Nephron progenitor cell (in vitro differentiated cells): ENCODE results near the gene CRACDL.

Experiments used
- DNase-seq: peaks from one replicate; pipeline ENCODE4 v3.0.0; 2021
- H3K27ac Mint-ChIP-seq: 2 replicates; pipeline ENCODE4 v1.8.0; 2021; ENCODE audit warnings: mild to moderate bottlenecking, moderate library complexity, mixed read lengths
- H3K27me3 Mint-ChIP-seq: 2 replicates; pipeline ENCODE4 v1.8.0; 2021; ENCODE audit warnings: mild to moderate bottlenecking, low read depth, mixed read lengths; ENCODE audit not compliant: poor library complexity
- H3K36me3 Mint-ChIP-seq: 2 replicates; pipeline ENCODE4 v1.8.0; 2021; ENCODE audit warnings: low read depth, mixed read lengths
- H3K4me1 Mint-ChIP-seq: 2 replicates; pipeline ENCODE4 v1.8.0; 2021; ENCODE audit warnings: mixed read lengths
- H3K4me3 Mint-ChIP-seq: 2 replicates; pipeline ENCODE4 v1.8.0; 2021; ENCODE audit warnings: mild to moderate bottlenecking, moderate library complexity, mixed read lengths
- H3K9me3 Mint-ChIP-seq: 2 replicates; pipeline ENCODE4 v1.8.0; 2021; ENCODE audit warnings: mild to moderate bottlenecking, moderate library complexity, mixed read lengths
- TF ChIP-seq, protein P1 (sequence below): fragments of 200-600 bp; sonication (generic); IDR thresholded peaks from 2 replicates; pipeline ENCODE4 v1.5.0; 2021; ENCODE audit warnings: antibody characterized with exemption

The CRACDL gene

DNA sequence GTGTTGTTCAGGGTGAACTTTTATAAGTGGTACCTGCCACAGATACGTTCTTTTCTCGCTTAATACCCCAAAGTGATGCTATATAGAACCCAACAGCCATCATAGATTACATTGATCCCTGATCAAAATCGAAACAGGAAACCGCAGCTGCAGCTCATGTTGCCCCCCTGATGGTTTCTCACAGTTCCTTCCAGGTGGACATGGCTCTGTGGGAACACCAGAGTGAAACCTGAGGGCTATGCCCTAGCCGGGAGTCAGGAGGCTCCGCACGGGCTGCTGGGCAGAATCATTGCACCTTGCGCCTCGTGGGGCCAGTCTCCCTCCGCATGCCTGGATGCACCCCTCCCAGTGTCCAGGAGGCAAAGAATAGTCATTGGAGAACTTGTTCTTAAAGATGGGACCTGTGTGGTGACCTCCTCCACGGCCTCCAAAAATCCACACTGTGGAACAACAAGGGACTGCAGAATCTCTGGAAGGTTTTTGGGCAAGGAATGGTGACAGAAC lies 61.8 kb downstream of the CRACDL start:
- H3K27ac Mint-ChIP-seq: no peak overlapping the region
- TF ChIP-seq, protein P1, sequence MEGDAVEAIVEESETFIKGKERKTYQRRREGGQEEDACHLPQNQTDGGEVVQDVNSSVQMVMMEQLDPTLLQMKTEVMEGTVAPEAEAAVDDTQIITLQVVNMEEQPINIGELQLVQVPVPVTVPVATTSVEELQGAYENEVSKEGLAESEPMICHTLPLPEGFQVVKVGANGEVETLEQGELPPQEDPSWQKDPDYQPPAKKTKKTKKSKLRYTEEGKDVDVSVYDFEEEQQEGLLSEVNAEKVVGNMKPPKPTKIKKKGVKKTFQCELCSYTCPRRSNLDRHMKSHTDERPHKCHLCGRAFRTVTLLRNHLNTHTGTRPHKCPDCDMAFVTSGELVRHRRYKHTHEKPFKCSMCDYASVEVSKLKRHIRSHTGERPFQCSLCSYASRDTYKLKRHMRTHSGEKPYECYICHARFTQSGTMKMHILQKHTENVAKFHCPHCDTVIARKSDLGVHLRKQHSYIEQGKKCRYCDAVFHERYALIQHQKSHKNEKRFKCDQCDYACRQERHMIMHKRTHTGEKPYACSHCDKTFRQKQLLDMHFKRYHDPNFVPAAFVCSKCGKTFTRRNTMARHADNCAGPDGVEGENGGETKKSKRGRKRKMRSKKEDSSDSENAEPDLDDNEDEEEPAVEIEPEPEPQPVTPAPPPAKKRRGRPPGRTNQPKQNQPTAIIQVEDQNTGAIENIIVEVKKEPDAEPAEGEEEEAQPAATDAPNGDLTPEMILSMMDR: no peak
- peaks cover 2% of the 10 kb centered on the region for H3K27me3 Mint-ChIP-seq
- no peaks in the 10 kb centered on the region for H3K36me3 Mint-ChIP-seq
- H3K4me3 Mint-ChIP-seq: no peak overlapping the region
- H3K4me1 Mint-ChIP-seq: peaks cover 32% of the 10 kb centered on the region
- no peaks in the 10 kb centered on the region for H3K9me3 Mint-ChIP-seq
- DNase-seq: no peak

DNA sequence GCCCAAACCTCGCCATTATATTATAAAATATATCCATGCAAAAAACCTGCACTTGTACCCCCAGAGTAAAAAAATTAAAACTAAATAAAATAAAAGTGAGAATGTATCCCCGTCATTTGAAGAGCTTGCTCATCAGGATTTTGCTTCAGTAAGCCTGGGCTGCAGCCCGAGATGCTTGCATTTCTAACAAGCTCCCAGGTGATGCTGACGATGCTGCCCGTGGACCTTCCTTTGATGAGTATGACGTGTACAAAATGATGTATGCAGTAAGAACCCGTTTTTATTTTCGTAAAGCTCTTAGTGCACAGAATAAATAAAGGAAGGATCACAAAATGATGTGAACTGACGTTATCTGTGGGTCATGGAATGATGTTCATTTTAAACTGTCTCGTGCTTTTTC lies 63.5 kb downstream of the CRACDL start:
- Mint-ChIP-seq H3K9me3 (no peaks in the 10 kb centered on the region), H3K27me3 (peaks cover 3% of the 10 kb centered on the region), H3K4me1 (peaks cover 42% of the 10 kb centered on the region), H3K36me3 (no peaks in the 10 kb centered on the region), H3K27ac (no peak overlapping the region), H3K4me3 (no peak overlapping the region)
- TF ChIP-seq, protein P1: no peak
- DNase-seq: no peak

DNA sequence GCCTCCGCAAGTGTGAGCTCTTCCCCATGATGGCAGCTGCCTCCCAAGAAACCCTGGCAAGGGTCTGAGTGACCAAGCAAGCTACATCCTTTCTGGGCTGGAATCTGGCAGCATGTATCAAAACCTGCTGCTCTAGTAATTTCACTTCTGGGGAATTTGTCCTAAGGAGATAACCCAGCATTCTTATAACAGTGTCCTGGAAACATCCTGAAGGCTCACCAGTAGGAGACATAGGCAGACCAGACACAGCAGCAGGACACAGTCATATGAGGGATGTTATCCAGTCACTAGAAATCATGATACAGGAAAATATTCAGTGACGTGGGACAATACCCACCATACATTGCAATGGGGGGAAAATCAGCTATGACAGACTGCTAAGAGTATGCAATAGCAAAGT lies 64.5 kb downstream of the CRACDL start:
- Mint-ChIP-seq H3K27ac (no peak overlapping the region), H3K4me1 (peaks cover 37% of the 10 kb centered on the region), H3K9me3 (no peaks in the 10 kb centered on the region), H3K27me3 (peaks cover 3% of the 10 kb centered on the region), H3K4me3 (no peak overlapping the region), H3K36me3 (no peaks in the 10 kb centered on the region)
- DNase-seq: no peak
- TF ChIP-seq, protein P1: no peak

DNA sequence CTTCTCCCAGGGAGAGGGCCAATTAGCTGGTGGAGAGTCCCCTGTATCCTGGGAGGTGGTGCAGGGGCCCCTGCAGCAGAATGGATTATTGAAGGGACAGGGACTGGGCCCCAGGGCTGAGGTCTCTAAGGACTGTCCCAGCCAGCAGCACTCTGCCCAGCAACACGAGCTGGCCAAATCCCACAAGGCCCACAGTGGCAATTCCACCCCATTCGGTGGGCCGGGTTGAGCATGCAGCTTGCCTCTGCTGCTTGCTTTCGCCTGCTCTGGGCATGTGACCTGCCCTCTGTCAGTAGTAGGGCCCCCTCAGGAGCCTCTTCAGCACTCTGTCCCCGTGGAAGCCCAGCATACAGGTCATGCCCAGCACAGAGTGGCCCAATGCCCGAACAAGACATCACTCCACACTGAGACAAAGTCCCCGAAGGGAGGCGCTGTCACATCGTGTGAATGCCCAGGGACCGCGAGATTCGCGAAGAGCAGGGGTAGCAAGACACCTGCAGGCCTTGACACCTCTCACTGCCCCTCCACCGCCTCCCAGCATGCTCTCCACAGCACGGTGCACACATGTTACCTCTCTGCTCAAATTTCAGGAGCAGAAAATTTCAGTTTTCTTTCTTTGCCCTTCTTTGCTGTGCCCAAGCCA lies 65.4 kb downstream of the CRACDL start:
- Mint-ChIP-seq H3K4me3 (no peak overlapping the region), H3K9me3 (no peaks in the 10 kb centered on the region), H3K36me3 (no peaks in the 10 kb centered on the region), H3K27me3 (peaks cover 6% of the 10 kb centered on the region), H3K4me1 (peaks cover 35% of the 10 kb centered on the region), H3K27ac (peak overlapping the region; percentile 49)
- DNase-seq: no peak
- TF ChIP-seq, protein P1: no peak

DNA sequence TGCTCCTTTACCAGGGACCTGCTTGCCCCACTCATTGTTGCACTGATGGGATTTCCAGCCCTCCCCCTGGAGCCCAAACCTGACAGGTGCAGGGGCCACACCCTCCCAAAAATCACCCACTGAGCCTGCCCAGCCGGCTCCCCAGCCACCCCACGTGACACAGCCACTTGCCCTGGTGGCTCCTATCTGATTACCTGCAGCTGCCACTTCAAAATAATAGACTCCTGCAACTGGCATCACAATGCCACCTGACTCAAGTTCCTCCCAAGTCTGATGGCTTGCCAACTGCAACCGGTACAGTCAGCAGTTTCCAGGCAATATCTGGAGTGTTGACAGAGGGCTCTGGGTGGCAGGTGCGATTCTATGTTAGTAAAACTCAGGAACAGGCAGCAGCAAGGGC lies 66.2 kb downstream of the CRACDL start:
- H3K27ac Mint-ChIP-seq: no peak overlapping the region
- no peaks in the 10 kb centered on the region for H3K9me3 Mint-ChIP-seq
- TF ChIP-seq, protein P1: no peak
- H3K27me3 Mint-ChIP-seq: peaks cover 7% of the 10 kb centered on the region
- no peak overlapping the region for H3K4me3 Mint-ChIP-seq
- no peaks in the 10 kb centered on the region for H3K36me3 Mint-ChIP-seq
- DNase-seq: no peak
- H3K4me1 Mint-ChIP-seq: peaks cover 28% of the 10 kb centered on the region

DNA sequence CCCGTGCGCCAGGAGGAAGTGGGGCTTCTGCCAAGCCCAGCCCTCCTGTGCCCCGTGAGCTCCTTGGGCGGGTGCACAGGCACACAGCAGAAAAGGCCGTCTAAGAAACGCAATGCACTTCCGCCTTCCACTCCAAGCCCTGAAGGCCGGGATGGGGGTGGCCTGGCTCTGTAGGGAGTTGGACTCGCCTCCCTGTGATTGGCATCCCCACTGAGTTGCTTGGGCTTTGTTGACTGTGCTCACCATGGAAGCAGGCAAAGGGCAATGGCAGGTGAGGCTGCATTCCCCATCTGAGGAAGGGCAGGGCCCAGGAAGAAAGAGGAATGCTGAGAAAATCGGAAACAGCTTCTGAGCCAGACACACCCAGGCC lies 66.8 kb downstream of the CRACDL start:
- TF ChIP-seq, protein P1: no peak
- no peak overlapping the region for H3K4me3 Mint-ChIP-seq
- no peaks in the 10 kb centered on the region for H3K9me3 Mint-ChIP-seq
- peaks cover 8% of the 10 kb centered on the region for H3K27me3 Mint-ChIP-seq
- H3K4me1 Mint-ChIP-seq: peaks cover 26% of the 10 kb centered on the region
- DNase-seq: no peak
- no peak overlapping the region for H3K27ac Mint-ChIP-seq
- no peaks in the 10 kb centered on the region for H3K36me3 Mint-ChIP-seq
